H1 (cell line): ENCODE data around the gene ADGRF1. TPM values are rescaled to one million over a fixed set of nuclear protein-coding genes. Genes with fewer than 3 reads are reported as not detected.

Experiments used
- CTCF ChIA-PET: fragments of 300-600 bp; sonication (Branson Sonifier 250); formaldehyde crosslinking; loops from one replicate; lab custom pipeline; 2021; ENCODE audit not compliant: partially characterized antibody; lab: Charles Lee
- POLR2A ChIA-PET: fragments of 300-600 bp; sonication (Branson Sonifier 250); formaldehyde crosslinking; loops from one replicate; lab custom pipeline; 2021; ENCODE audit warnings: inconsistent platforms; ENCODE audit not compliant: partially characterized antibody; lab: Charles Lee
- DNase-seq, 2 experiments: peaks; one replicate each; pipeline versions ENCODE4 v3.0.0 to v3.0.0-alpha.2; 2010 to 2022; ENCODE audit warnings: low spot score in 2 of 2, low read depth in 1 of 2, mixed read lengths in 1 of 2
- FAIRE-seq: peaks from 2 replicates; lab custom pipeline; 2011; peaks lifted over from hg19 to GRCh38; lab: Jason Lieb, UNC
- H2AFZ ChIP-seq: 2 replicates; pipeline ENCODE4 v1.8.1; 2012; ENCODE audit warnings: low read length, inconsistent platforms
- H2AK5ac ChIP-seq: 2 replicates; pipeline ENCODE4 v1.6.1; 2013; ENCODE audit warnings: low read depth, low read length
- H2BK120ac ChIP-seq: replicated peaks from 2 replicates; pipeline ENCODE3; 2013; ENCODE audit warnings: low read depth, low read length, inconsistent platforms
- H2BK12ac ChIP-seq: 2 replicates; pipeline ENCODE4 v1.6.1; 2013; ENCODE audit warnings: low read depth, low read length
- H2BK15ac ChIP-seq: 2 replicates; pipeline ENCODE4 v1.6.1; 2013; ENCODE audit warnings: low read length
- H2BK20ac ChIP-seq: 2 replicates; pipeline ENCODE4 v1.6.1; 2013; ENCODE audit warnings: low read length
- H2BK5ac ChIP-seq: 2 replicates; pipeline ENCODE4 v1.6.1; 2013; ENCODE audit warnings: low read depth, low read length
- H3K14ac ChIP-seq: 2 replicates; pipeline ENCODE4 v1.6.1; 2013; ENCODE audit warnings: inconsistent platforms; ENCODE audit not compliant: insufficient read length
- H3K18ac ChIP-seq: 2 replicates; pipeline ENCODE4 v1.6.1; 2013; ENCODE audit warnings: low read length; ENCODE audit errors: extremely low read depth
- H3K23ac ChIP-seq: 2 replicates; pipeline ENCODE4 v1.6.1; 2013; ENCODE audit warnings: inconsistent platforms; ENCODE audit not compliant: insufficient read length
- H3K23me2 ChIP-seq: 2 replicates; pipeline ENCODE4 v1.6.1; 2013; ENCODE audit warnings: low read depth, low read length
- H3K27ac ChIP-seq: 2 replicates; pipeline ENCODE4 v1.6.1; 2011; ENCODE audit warnings: low read depth, low read length, inconsistent platforms
- H3K27me3 ChIP-seq, 4 experiments: replicated peaks in 1 of 4; 1 replicate in 1 of 4; 2 replicates in 3 of 4; pipeline versions ENCODE4 v1.6.1 to v1.8.1; 2011 to 2013; ENCODE audit warnings: low read length in 3 of 4, mild to moderate bottlenecking in 3 of 4, inconsistent platforms in 2 of 4, mixed read lengths in 2 of 4, moderate library complexity in 1 of 4; ENCODE audit not compliant: control insufficient read depth in 3 of 4, insufficient read depth in 3 of 4; ENCODE audit errors: extremely low read depth in 1 of 4
- H3K36me3 ChIP-seq, 4 experiments: 2 replicates each; pipeline versions ENCODE4 v1.6.1 to v1.8.1; 2011 to 2013; ENCODE audit warnings: mild to moderate bottlenecking in 4 of 4, low read length in 3 of 4, moderate library complexity in 2 of 4, control low read depth in 1 of 4, inconsistent platforms in 1 of 4; ENCODE audit not compliant: insufficient read depth in 4 of 4, control insufficient read depth in 2 of 4
- H3K4ac ChIP-seq: replicated peaks from 2 replicates; pipeline ENCODE3; 2013; ENCODE audit warnings: low read length, low read depth, mixed read lengths, inconsistent platforms; ENCODE audit not compliant: insufficient read length
- H3K4me1 ChIP-seq, 4 experiments: replicated peaks in 1 of 4; 1 replicate in 1 of 4; 2 replicates in 3 of 4; pipeline versions ENCODE4 v1.6.1 to v1.8.1; 2011 to 2013; ENCODE audit warnings: low read length in 3 of 4, inconsistent platforms in 2 of 4, mixed read lengths in 1 of 4; ENCODE audit not compliant: insufficient read depth in 4 of 4, control insufficient read depth in 3 of 4
- H3K4me2 ChIP-seq, 2 experiments: 2 replicates each; pipeline versions ENCODE4 v1.6.1 to v1.8.1; 2011 to 2013; ENCODE audit warnings: low read depth in 2 of 2, low read length in 2 of 2, control low read depth in 1 of 2, inconsistent platforms in 1 of 2, mild to moderate bottlenecking in 1 of 2; ENCODE audit not compliant: insufficient read depth in 1 of 2
- H3K4me3 ChIP-seq, 4 experiments: fragments of 200-600, 300-600 bp in 1 of 4; sonication (generic), shearing (Covaris generic), sonication (Bioruptor Twin) in 1 of 4; 2 replicates each; pipeline versions ENCODE4 v1.5.1 to v1.8.1; 2011 to 2016; ENCODE audit warnings: low read length in 4 of 4, low read depth in 3 of 4, control low read depth in 2 of 4, inconsistent platforms in 2 of 4, mild to moderate bottlenecking in 2 of 4, mixed read lengths in 1 of 4, moderate library complexity in 1 of 4; ENCODE audit not compliant: insufficient read depth in 2 of 4; ENCODE audit errors: extremely low read depth in 1 of 4
- H3K56ac ChIP-seq: replicated peaks from 2 replicates; pipeline ENCODE3; 2013; ENCODE audit warnings: low read depth, mild to moderate bottlenecking, mixed read lengths, low read length, inconsistent platforms; ENCODE audit not compliant: insufficient read length
- H3K79me1 ChIP-seq: 2 replicates; pipeline ENCODE4 v1.6.1; 2013; ENCODE audit warnings: low read depth, low read length, control low read depth
- H3K79me2 ChIP-seq, 2 experiments: 2 replicates each; pipeline versions ENCODE4 v1.6.1 to v1.8.1; 2012 to 2013; ENCODE audit warnings: low read length in 2 of 2, mild to moderate bottlenecking in 2 of 2, inconsistent platforms in 1 of 2; ENCODE audit not compliant: insufficient read depth in 2 of 2, control insufficient read depth in 1 of 2
- H3K9ac ChIP-seq, 4 experiments: replicated peaks in 1 of 4; 1 replicate in 1 of 4; 2 replicates in 3 of 4; pipeline versions ENCODE4 v1.6.1 to v1.8.1; 2011 to 2013; ENCODE audit warnings: low read depth in 3 of 4, low read length in 3 of 4, control low read depth in 2 of 4, mild to moderate bottlenecking in 2 of 4, moderate library complexity in 2 of 4, inconsistent platforms in 1 of 4; ENCODE audit errors: extremely low read depth in 1 of 4
- H3K9me3 ChIP-seq, 2 experiments: 2 replicates each; pipeline versions ENCODE4 v1.6.1 to v1.8.1; 2012 to 2013; ENCODE audit warnings: mild to moderate bottlenecking in 2 of 2, moderate library complexity in 2 of 2, control low read depth in 1 of 2, inconsistent platforms in 1 of 2, low read depth in 1 of 2, low read length in 1 of 2, mixed read lengths in 1 of 2; ENCODE audit not compliant: insufficient read depth in 2 of 2
- H4K20me1 ChIP-seq, 2 experiments: replicated peaks in 1 of 2; 2 replicates each; pipeline versions ENCODE3 to v1.8.1; 2011 to 2013; ENCODE audit warnings: inconsistent platforms in 2 of 2, low read length in 2 of 2, mild to moderate bottlenecking in 1 of 2; ENCODE audit not compliant: insufficient read depth in 2 of 2, control insufficient read depth in 1 of 2
- H4K5ac ChIP-seq: 2 replicates; pipeline ENCODE4 v1.6.1; 2013; ENCODE audit warnings: low read length, low read depth, mixed read lengths, inconsistent platforms; ENCODE audit not compliant: insufficient read length
- H4K8ac ChIP-seq: 2 replicates; pipeline ENCODE4 v1.8.0; 2013; ENCODE audit warnings: mild to moderate bottlenecking, moderate library complexity, low read length, inconsistent platforms; ENCODE audit not compliant: insufficient read depth; ENCODE audit errors: extremely low read depth
- H4K91ac ChIP-seq: replicated peaks from 2 replicates; pipeline ENCODE3; 2013; ENCODE audit warnings: low read length, mixed read lengths, inconsistent platforms; ENCODE audit not compliant: insufficient read length
- CEBPB ChIP-seq: IDR thresholded peaks from 2 replicates; pipeline ENCODE4 v1.6.1; 2012; ENCODE audit warnings: low read depth, low read length
- CHD1 ChIP-seq: IDR thresholded peaks from 2 replicates; pipeline ENCODE4 v1.6.1; 2012; ENCODE audit warnings: low read depth, low read length, improper control_type of control experiment
- EP300 ChIP-seq, 2 experiments: IDR thresholded peaks; 1 replicate in 1 of 2; 2 replicates in 1 of 2; pipeline ENCODE4 v1.6.1; 2011 to 2012; ENCODE audit warnings: low read depth in 2 of 2, low read length in 2 of 2, mild to moderate bottlenecking in 2 of 2, borderline replicate concordance in 1 of 2, inconsistent platforms in 1 of 2, moderate library complexity in 1 of 2
- KDM5A ChIP-seq: fragments of 200-600 bp; IDR thresholded peaks from 2 replicates; pipeline ENCODE4 v1.7.1; 2012; ENCODE audit warnings: mild to moderate bottlenecking, low read length, inconsistent platforms, mixed read lengths
- NANOG ChIP-seq: IDR thresholded peaks from 2 replicates; pipeline ENCODE4 v1.6.1; 2011; ENCODE audit warnings: low read length, low read depth, mild to moderate bottlenecking, inconsistent platforms; ENCODE audit not compliant: insufficient read depth, poor library complexity, severe bottlenecking
- PHF8 ChIP-seq: fragments of 200-600 bp; sonication (generic); conservative IDR thresholded peaks from 2 replicates; pipeline ENCODE4 v1.7.1; 2012; ENCODE audit warnings: low read depth, mild to moderate bottlenecking, inconsistent platforms, low read length, moderate library complexity
- POLR2A ChIP-seq, 2 experiments: IDR thresholded peaks; 1 replicate in 1 of 2; 2 replicates in 1 of 2; pipeline ENCODE4 v1.6.1; 2011; ENCODE audit warnings: low read depth in 2 of 2, low read length in 2 of 2, mild to moderate bottlenecking in 2 of 2; ENCODE audit errors: control extremely low read depth in 1 of 2
- POU5F1 ChIP-seq: IDR thresholded peaks from 2 replicates; pipeline ENCODE4 v1.6.1; 2011; ENCODE audit warnings: low read depth, mild to moderate bottlenecking, low read length, moderate library complexity
- RFX5 ChIP-seq: IDR thresholded peaks from 2 replicates; pipeline ENCODE4 v1.6.1; 2011; ENCODE audit warnings: low read depth, low read length, improper control_type of control experiment, borderline replicate concordance
- RNF2 ChIP-seq: fragments of 200-900, 300-1000 bp; sonication (generic); IDR thresholded peaks from 2 replicates; pipeline ENCODE4 v1.7.1; 2016; ENCODE audit warnings: borderline replicate concordance, low read depth, mild to moderate bottlenecking, antibody characterized with exemption, low read length; ENCODE audit not compliant: poor library complexity, severe bottlenecking; ENCODE audit errors: missing control alignments
- RXRA ChIP-seq: IDR thresholded peaks from 2 replicates; pipeline ENCODE4 v1.6.1; 2011; ENCODE audit warnings: low read depth, mild to moderate bottlenecking, low read length, moderate library complexity; ENCODE audit not compliant: insufficient read depth
- SIN3A ChIP-seq, 2 experiments: IDR thresholded peaks in 1 of 2; conservative IDR thresholded peaks in 1 of 2; 2 replicates each; pipeline ENCODE4 v1.6.1; 2011 to 2012; ENCODE audit warnings: low read length in 2 of 2, improper control_type of control experiment in 1 of 2, low read depth in 1 of 2, mild to moderate bottlenecking in 1 of 2
- SIX5 ChIP-seq: IDR thresholded peaks from 2 replicates; pipeline ENCODE4 v1.6.1; 2011; ENCODE audit warnings: mild to moderate bottlenecking, low read depth, low read length
- TEAD4 ChIP-seq: IDR thresholded peaks from 2 replicates; pipeline ENCODE4 v1.6.1; 2012; ENCODE audit warnings: low read depth, low read length, inconsistent platforms, mixed read lengths
- YY1 ChIP-seq: IDR thresholded peaks from 2 replicates; pipeline ENCODE4 v1.6.1; 2011; ENCODE audit warnings: low read depth, mild to moderate bottlenecking, low read length
- WGBS, 2 experiments: shearing (Covaris generic) in 1 of 2; methylation state at CpG; one replicate each; pipeline versions ENCODE4 v1.1.6 to v1.1.7; 2013 to 2015; ENCODE audit warnings: low lambda C conversion rate in 2 of 2, mixed read lengths in 2 of 2, inconsistent platforms in 1 of 2, low coverage in 1 of 2, missing lambda C conversion rate in 1 of 2; ENCODE audit not compliant: insufficient replicate concordance in 2 of 2, insufficient coverage in 1 of 2, insufficient read length in 1 of 2; ENCODE audit errors: extremely low coverage in 1 of 2, missing lambda C conversion rate in 1 of 2; 5-methylcytosine and 5-hydroxymethylcytosine counted together
- polyA plus RNA-seq, 7 experiments: library from polyadenylated mRNA; depleted of rRNA in 3 of 7; stranded (reverse) in 5 of 7; unstranded in 2 of 7; fragments of >200 nt in 5 of 7; fragments of 200-250 nt in 2 of 7; gene quantifications; 1 replicate in 5 of 7; 2 replicates in 1 of 7; 4 replicates in 1 of 7; pipeline versions ENCODE4 v1.2.1 to v1.2.3, GENCODE V29; 2011 to 2013; ENCODE audit warnings: missing spikeins in 2 of 7, mixed read lengths in 2 of 7
- total RNA-seq: library from RNA; stranded (reverse); fragmentation: NEBNext Ultra II Directional; extraction: Animal tissue kit (Norgen Biotek cat#: 25700); gene quantifications from 2 replicates; pipeline ENCODE4 v1.2.1, GENCODE V29; 2021

The ADGRF1 gene
- total and polyA plus RNA-seq, 2 of the 8 experiments (the other 6 are each of a cell fraction or from before 2014, with no cell fraction given), result not detected

DNA sequence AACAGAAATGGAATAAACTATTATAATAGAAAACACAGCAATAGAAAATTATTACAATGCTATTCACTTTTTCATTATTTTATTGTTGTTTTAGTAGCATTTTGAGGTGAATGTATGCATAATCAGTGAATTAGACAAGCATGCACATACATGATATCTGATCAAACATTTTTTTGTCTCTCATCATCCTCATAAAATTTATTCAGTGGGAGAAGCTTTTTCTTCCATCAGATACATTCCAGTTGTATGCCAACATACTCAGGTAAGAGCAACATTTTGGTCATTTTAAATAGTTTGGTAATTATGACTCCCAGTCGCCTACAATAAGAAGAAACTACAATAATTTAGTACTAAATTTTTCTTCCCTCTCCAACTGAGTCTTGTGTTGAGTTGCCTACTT, 44.5 kb downstream of the ADGRF1 start:
- no peak overlapping the region for H4K91ac ChIP-seq
- no peak overlapping the region for H4K5ac ChIP-seq
- no peak overlapping the region for H3K23ac ChIP-seq
- no peak overlapping the region for H2BK20ac ChIP-seq
- H3K23me2 ChIP-seq, result no peaks in the 10 kb centered on the region
- no peak overlapping the region for H2AFZ ChIP-seq
- H2AK5ac ChIP-seq, result no peak overlapping the region
- H3K56ac ChIP-seq, result no peak overlapping the region
- H3K18ac ChIP-seq, result no peak overlapping the region
- DNase-seq (no peak), FAIRE-seq (no peak)
- no peaks in the 10 kb centered on the region for H3K36me3 ChIP-seq
- WGBS, 2 experiments, result 82% methylated on average over 1 of the region's 1 CpG; no CpG with 5 or more reads in 1 of the 2 experiments
- no peak overlapping the region for H3K14ac ChIP-seq
- no peaks in the 10 kb centered on the region for H4K20me1 ChIP-seq
- no peak overlapping the region for H3K27ac ChIP-seq
- no peak overlapping the region for H2BK120ac ChIP-seq
- no peak overlapping the region for H4K8ac ChIP-seq
- no peaks in the 10 kb centered on the region for H3K9me3 ChIP-seq
- H3K27me3 ChIP-seq, result no peaks in the 10 kb centered on the region
- CTCF ChIA-PET, result no interaction called here
- POLR2A ChIA-PET, result no interaction called here
- no peaks in the 10 kb centered on the region for H3K79me2 ChIP-seq
- no peak overlapping the region for H2BK15ac ChIP-seq
- H3K9ac ChIP-seq, result no peak overlapping the region
- no peaks in the 10 kb centered on the region for H3K4me1 ChIP-seq
- H3K4ac ChIP-seq, result no peak overlapping the region
- TF ChIP-seq CHD1 (no peak), POU5F1 (no peak), RNF2 (no peak), TEAD4 (no peak), RFX5 (no peak), YY1 (no peak), SIX5 (no peak), CEBPB (no peak), NANOG (no peak), EP300 (IDR thresholded peaks at IDR 0.05; ENCODE audit: borderline replicate concordance in 1 of 2, low read depth in 2 of 2, low read length in 2 of 2) (no peak), RXRA (no peak), KDM5A (no peak), POLR2A (IDR thresholded peaks at IDR 0.05; ENCODE audit: control extremely low read depth in 1 of 2, low read depth in 2 of 2, low read length in 2 of 2) (no peak), PHF8 (no peak), SIN3A (conservative IDR thresholded peaks at IDR 0.05 in 1 of 2, IDR thresholded peaks at IDR 0.05 in 1 of 2; ENCODE audit: low read depth in 1 of 2, low read length in 2 of 2) (no peak)
- H2BK12ac ChIP-seq, result no peak overlapping the region
- H3K4me2 ChIP-seq, result no peak overlapping the region
- H2BK5ac ChIP-seq, result no peak overlapping the region
- H3K79me1 ChIP-seq, result no peaks in the 10 kb centered on the region
- no peak overlapping the region for H3K4me3 ChIP-seq
